ENCODE measurements around the gene CHD1. TPM values are rescaled to one million over a fixed set of nuclear protein-coding genes. Genes with fewer than 3 reads are reported as not detected.

Gene CHD1
- polyA plus RNA-seq (2012; ENCODE audit: low read depth, missing spikeins), result 17.2 TPM

DNA sequence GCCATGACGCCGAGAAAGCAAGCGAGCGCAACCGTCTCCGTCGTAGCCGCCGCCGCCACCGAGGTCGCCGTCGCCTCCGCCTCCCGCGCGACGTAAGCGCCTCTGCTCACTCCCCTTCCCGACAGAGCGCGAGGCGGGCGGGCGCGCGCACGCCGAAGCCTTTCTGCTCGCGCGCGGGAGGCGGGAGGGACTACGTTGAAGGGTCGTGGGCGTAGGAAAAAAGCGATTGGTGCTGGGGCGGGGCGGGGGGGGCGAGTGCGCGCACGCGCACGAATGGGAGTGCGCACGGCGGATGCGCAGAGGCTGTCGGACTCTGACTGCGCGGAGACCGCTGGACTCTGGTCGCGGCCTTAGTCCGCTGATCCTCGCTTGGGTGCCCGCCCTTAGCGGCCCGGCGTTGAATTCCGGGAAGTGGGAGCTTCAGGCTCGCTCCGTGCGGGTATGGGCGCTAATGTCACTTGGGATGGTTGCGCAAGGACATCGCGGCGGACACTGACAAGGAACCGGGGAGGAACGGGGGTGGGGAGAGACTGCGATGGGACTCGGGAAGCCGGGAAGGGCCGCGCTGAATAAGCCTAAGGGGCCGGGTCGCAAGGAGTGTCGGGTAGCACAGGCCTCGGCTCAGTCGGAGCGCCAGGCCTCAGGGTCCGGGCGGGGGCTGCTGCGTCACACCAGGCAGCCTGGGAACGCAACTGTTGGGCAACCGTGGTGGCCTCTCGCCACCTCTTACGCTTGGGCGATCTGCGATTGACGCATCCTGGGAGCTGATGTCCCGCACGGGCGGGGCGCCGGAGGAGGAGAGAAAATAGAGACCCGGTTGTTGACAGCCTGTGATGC is at the start of gene CHD1:
CHD1 (minus strand) TSS at position 135 of the 837 bp plus-strand sequence. CDS start 2,621 bp downstream, outside the sequence.
- FAIRE-seq, result peak; percentile 99
- TF ChIP-seq PAX5 (IDR thresholded peaks at IDR 0.05; ENCODE audit: insufficient read depth, low read length, severe bottlenecking), result peak; percentile 86
- peak; percentile 97 for TF ChIP-seq POLR2A (IDR thresholded peaks at IDR 0.05; ENCODE audit: low read depth, low read length)
- TF ChIP-seq TAF1 (IDR thresholded peaks at IDR 0.05; ENCODE audit: low read depth, low read length), result peak; percentile 50; the same call in 1 of the 2 replicates
- peak; percentile 68 for TF ChIP-seq POU2F2 (IDR thresholded peaks at IDR 0.05; ENCODE audit: low read depth, low read length)
- TF ChIP-seq POLR2AphosphoS5 (IDR thresholded peaks at IDR 0.05; ENCODE audit: low read depth, low read length), result peak; percentile 98
- no peak for TF ChIP-seq SPI1 (IDR thresholded peaks at IDR 0.05; ENCODE audit: low read depth, low read length)
- DNase-seq (ENCODE audit: insufficient read length, low spot score), result peak; percentile 70

DNA sequence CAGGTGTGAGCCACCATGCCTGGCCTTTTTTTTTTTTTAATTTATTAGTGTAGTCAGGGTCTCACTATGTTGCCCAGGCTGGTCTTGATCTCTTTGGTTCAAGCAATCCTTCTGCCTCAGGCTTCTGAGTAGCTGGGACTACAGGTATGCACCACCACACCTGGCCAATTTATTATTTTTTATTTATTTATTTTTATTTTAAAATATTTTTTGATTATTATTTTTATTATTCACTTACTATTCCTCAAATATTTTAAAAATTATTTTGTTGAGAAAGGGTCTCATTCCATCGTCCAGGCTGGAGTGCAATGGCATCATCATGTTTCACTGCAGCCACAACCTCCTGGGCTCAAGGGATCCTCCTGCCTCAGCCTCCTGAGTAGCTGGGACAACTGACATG is 49.7 kb upstream of the CHD1 start:
- DNase-seq (ENCODE audit: insufficient read length, low spot score), result no peak
- FAIRE-seq, result no peak
- TF ChIP-seq POLR2AphosphoS5 (IDR thresholded peaks at IDR 0.05; ENCODE audit: low read depth, low read length) (no peak), POLR2A (IDR thresholded peaks at IDR 0.05; ENCODE audit: low read depth, low read length) (no peak), PAX5 (IDR thresholded peaks at IDR 0.05; ENCODE audit: insufficient read depth, low read length, severe bottlenecking) (no peak), TAF1 (IDR thresholded peaks at IDR 0.05; ENCODE audit: low read depth, low read length) (no peak), SPI1 (IDR thresholded peaks at IDR 0.05; ENCODE audit: low read depth, low read length) (no peak), POU2F2 (IDR thresholded peaks at IDR 0.05; ENCODE audit: low read depth, low read length) (no peak)

GRCh38 chr5:98977723-98978122 is 48.9 kb upstream of the CHD1 start:
- no peak for FAIRE-seq
- DNase-seq (ENCODE audit: insufficient read length, low spot score), result no peak
- TF ChIP-seq PAX5 (IDR thresholded peaks at IDR 0.05; ENCODE audit: insufficient read depth, low read length, severe bottlenecking), result no peak
- TF ChIP-seq TAF1 (IDR thresholded peaks at IDR 0.05; ENCODE audit: low read depth, low read length), result no peak
- TF ChIP-seq POU2F2 (IDR thresholded peaks at IDR 0.05; ENCODE audit: low read depth, low read length), result no peak
- no peak for TF ChIP-seq POLR2A (IDR thresholded peaks at IDR 0.05; ENCODE audit: low read depth, low read length)
- no peak for TF ChIP-seq SPI1 (IDR thresholded peaks at IDR 0.05; ENCODE audit: low read depth, low read length)

DNA sequence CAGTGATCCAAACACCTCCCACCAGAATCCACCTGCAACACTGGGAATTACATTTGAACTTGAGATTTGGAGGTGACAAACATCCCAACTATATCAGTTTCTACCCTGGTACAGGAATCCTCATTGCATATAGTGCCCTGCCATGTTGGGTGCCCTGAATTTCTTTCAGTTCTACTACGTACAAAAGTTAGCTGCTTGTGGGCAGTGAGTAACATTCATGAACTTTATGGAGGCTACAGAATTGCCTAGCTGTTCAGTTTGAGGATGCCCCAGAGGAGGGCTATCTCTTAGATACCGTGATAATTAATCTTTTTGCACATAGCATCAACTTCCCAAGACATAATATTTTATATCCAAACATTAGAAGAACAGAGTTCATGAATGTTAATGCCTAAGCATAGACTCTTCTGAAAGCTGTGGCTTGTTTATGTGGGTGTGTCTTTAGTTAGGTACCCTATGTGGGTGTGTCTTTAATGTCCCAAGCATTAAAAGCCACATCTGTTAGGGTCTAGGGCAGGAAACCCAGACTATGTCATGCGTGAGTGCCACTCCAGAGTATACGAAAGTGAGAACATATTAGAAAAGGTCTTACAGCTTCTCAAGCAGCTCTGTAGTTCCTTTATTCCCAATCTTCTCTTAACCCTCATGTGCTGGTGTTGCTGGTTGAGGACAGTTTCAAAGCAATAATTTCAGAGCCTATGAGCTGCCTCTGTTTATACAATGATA is 47.0 kb upstream of the CHD1 start:
- FAIRE-seq (peak; percentile 75), DNase-seq (ENCODE audit: insufficient read length, low spot score) (peak; percentile 6)
- no peak for TF ChIP-seq SPI1 (IDR thresholded peaks at IDR 0.05; ENCODE audit: low read depth, low read length)
- TF ChIP-seq POLR2A (IDR thresholded peaks at IDR 0.05; ENCODE audit: low read depth, low read length), result no peak
- no peak for TF ChIP-seq POLR2AphosphoS5 (IDR thresholded peaks at IDR 0.05; ENCODE audit: low read depth, low read length)
- TF ChIP-seq POU2F2 (IDR thresholded peaks at IDR 0.05; ENCODE audit: low read depth, low read length), result no peak
- TF ChIP-seq PAX5 (IDR thresholded peaks at IDR 0.05; ENCODE audit: insufficient read depth, low read length, severe bottlenecking), result no peak
- TF ChIP-seq TAF1 (IDR thresholded peaks at IDR 0.05; ENCODE audit: low read depth, low read length), result no peak

DNA sequence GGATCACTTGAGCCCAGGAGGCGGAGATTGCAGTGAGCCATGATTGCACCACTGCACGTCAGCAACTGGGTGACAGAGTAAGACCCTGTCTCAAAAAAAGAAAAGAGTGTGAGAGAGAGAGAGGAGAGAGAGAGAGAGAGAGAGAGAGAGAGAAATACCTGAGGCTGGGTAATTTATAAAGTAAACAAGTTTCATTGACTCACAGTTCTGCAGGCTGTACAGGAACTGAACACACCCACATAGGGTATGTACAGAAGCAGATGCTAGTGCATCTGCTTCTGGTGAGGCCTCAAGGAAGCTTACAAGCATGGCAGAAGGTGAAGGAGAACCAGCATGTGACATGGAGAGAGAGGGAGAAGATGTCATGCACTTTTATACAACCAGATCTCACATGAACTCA is 46.4 kb upstream of the CHD1 start:
- no peak for DNase-seq (ENCODE audit: insufficient read length, low spot score)
- peak; percentile 65 for FAIRE-seq
- TF ChIP-seq POU2F2 (IDR thresholded peaks at IDR 0.05; ENCODE audit: low read depth, low read length), result no peak
- no peak for TF ChIP-seq POLR2AphosphoS5 (IDR thresholded peaks at IDR 0.05; ENCODE audit: low read depth, low read length)

GRCh38 chr5:98969400-98969799 is 40.6 kb upstream of the CHD1 start:
- FAIRE-seq (no peak), DNase-seq (ENCODE audit: insufficient read length, low spot score) (no peak)
- TF ChIP-seq POU2F2 (IDR thresholded peaks at IDR 0.05; ENCODE audit: low read depth, low read length) (no peak), SPI1 (IDR thresholded peaks at IDR 0.05; ENCODE audit: low read depth, low read length) (no peak), POLR2A (IDR thresholded peaks at IDR 0.05; ENCODE audit: low read depth, low read length) (no peak), POLR2AphosphoS5 (IDR thresholded peaks at IDR 0.05; ENCODE audit: low read depth, low read length) (no peak), PAX5 (IDR thresholded peaks at IDR 0.05; ENCODE audit: insufficient read depth, low read length, severe bottlenecking) (no peak), TAF1 (IDR thresholded peaks at IDR 0.05; ENCODE audit: low read depth, low read length) (no peak)

- FAIRE-seq, result no peak
Observed at GRCh38 chr5:98968056-98968564, 39.3 kb upstream of the CHD1 start.

DNA sequence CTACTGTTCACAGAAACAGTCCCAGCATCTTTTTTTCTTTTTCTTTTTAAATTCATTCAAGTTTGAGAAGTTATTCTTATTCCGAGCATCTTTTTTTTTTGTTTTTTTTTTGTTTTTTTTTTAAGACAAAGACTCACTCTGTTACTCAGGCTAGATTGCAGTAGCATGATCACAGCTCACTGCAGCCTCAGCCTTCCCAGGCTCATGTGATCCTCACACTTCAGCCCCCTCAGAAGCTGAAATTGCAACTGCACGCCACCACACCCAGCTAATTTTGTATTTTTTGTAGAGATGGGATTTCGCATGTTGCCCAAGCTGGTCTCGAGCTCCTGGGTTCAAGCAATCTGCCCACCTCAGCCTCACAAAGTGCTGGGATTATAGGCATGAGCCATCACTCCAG is 36.4 kb upstream of the CHD1 start:
- DNase-seq (ENCODE audit: insufficient read length, low spot score) (no peak), FAIRE-seq (peak; percentile 66)

More at GRCh38 chr5:98968056-98968564, 39.3 kb upstream of the CHD1 start:
- no peak for TF ChIP-seq TAF1 (IDR thresholded peaks at IDR 0.05; ENCODE audit: low read depth, low read length)
- no peak for TF ChIP-seq POLR2A (IDR thresholded peaks at IDR 0.05; ENCODE audit: low read depth, low read length)
- TF ChIP-seq POU2F2 (IDR thresholded peaks at IDR 0.05; ENCODE audit: low read depth, low read length), result no peak
- no peak for TF ChIP-seq PAX5 (IDR thresholded peaks at IDR 0.05; ENCODE audit: insufficient read depth, low read length, severe bottlenecking)
- no peak for DNase-seq (ENCODE audit: insufficient read length, low spot score)

DNA sequence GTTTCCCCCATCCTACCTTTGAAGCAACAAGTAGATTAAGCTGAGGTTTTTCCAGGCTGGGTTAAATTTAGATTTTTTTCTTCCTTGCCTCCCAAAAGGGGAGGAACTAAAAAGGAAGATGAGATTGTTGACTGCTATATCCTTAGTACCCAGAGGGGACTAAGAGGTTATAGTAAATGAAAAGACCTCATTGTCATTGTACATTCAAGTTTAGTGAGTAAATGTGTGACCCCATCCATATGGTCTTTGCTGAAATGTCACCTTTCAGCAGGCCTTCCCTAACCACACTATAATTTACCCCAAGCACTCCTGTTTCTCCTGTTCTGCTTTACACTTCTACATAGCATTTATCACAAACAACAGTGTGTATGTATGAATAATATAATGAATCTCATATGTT is 35.8 kb upstream of the CHD1 start:
- peak; percentile 9 for FAIRE-seq
- TF ChIP-seq POU2F2 (IDR thresholded peaks at IDR 0.05; ENCODE audit: low read depth, low read length) (no peak), POLR2AphosphoS5 (IDR thresholded peaks at IDR 0.05; ENCODE audit: low read depth, low read length) (no peak), TAF1 (IDR thresholded peaks at IDR 0.05; ENCODE audit: low read depth, low read length) (no peak), POLR2A (IDR thresholded peaks at IDR 0.05; ENCODE audit: low read depth, low read length) (no peak), PAX5 (IDR thresholded peaks at IDR 0.05; ENCODE audit: insufficient read depth, low read length, severe bottlenecking) (no peak), SPI1 (IDR thresholded peaks at IDR 0.05; ENCODE audit: low read depth, low read length) (no peak)
- no peak for DNase-seq (ENCODE audit: insufficient read length, low spot score)

More for the DNA sequence above, 36.4 kb upstream of the CHD1 start:
- TF ChIP-seq POU2F2 (IDR thresholded peaks at IDR 0.05; ENCODE audit: low read depth, low read length) (no peak), POLR2A (IDR thresholded peaks at IDR 0.05; ENCODE audit: low read depth, low read length) (no peak), PAX5 (IDR thresholded peaks at IDR 0.05; ENCODE audit: insufficient read depth, low read length, severe bottlenecking) (no peak), POLR2AphosphoS5 (IDR thresholded peaks at IDR 0.05; ENCODE audit: low read depth, low read length) (no peak), SPI1 (IDR thresholded peaks at IDR 0.05; ENCODE audit: low read depth, low read length) (no peak), TAF1 (IDR thresholded peaks at IDR 0.05; ENCODE audit: low read depth, low read length) (no peak)

All from GM12891 (cell line).